HG03469 (cell line): ENCODE measurements around the gene RNF157.

Source experiments
- ATAC-seq: cut with Tn5 transposase; IDR thresholded peaks from one replicate; pipeline ENCODE4 v1.9.1; 2021; ENCODE audit warnings: mild to moderate bottlenecking, moderate library complexity, moderate number of reproducible peaks; ENCODE audit not compliant: unreplicated experiment

RNF157 gene

DNA sequence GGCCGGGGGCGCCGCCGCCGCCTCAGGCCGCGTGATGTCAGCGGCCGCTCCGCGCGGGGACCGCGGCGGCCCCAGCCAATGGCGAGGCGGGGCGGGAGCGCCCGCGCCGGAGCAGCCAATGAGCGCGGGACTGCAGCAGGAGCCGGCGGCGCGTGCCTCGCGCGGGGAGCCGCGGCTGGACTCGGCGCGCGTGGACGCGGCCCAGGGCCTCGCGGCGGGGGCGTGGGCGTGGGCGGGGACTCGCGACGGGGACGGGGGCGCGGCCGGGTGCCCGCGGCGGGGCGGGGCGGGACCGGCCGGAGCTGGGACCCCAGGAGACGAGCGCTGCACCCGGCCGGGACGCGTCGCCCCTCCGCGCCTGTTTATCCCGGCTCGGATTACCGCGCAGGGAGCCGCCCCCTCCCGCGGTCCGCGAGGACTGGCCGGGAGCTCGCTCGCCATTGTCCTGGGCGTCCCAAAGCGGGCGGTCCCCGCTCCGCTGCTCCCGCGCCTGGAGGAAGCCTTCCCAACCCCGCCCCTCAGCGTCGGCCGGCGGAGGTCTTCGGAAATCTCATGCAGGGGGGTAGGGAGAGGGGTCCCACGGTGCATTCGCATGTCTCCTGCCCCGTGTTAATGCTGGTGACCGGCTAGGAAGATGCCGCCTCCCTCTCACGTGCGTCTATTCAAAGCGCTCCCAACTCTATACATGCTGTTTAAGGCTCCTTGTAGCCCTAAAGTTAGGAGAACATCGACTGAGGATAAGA lies at the start of gene RNF157:
TSS of gene RNF157 (minus strand) at position 33 of the 743 bp plus-strand sequence. CDS start 253 bp downstream, outside the sequence.
- ATAC-seq: no peak

GRCh38 chr17:76281573-76282371 lies 41.5 kb upstream of the RNF157 start:
- ATAC-seq: no peak

DNA sequence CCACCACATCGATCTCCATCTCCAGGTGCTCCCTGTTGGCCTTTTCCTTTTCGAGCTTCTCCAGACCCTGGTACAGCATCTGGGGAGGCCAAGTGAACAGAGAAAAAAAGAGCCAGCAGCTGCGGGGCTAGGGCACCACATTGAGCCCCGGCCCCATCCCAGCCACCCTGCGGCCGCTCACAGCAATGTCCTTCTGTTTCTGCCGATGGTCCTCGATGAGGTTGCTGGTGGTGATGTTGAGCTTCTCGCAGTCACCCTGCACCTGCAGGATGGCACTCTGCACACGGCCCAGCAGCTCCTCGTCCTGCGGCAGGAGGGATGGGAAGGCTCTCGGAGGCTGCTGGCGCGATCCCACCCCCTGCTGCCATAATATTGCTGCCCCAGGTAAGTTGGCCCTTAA lies 40.4 kb upstream of the RNF157 start:
- ATAC-seq: no peak

GRCh38 chr17:76279742-76280287 lies 39.5 kb upstream of the RNF157 start:
- no peak for ATAC-seq

DNA sequence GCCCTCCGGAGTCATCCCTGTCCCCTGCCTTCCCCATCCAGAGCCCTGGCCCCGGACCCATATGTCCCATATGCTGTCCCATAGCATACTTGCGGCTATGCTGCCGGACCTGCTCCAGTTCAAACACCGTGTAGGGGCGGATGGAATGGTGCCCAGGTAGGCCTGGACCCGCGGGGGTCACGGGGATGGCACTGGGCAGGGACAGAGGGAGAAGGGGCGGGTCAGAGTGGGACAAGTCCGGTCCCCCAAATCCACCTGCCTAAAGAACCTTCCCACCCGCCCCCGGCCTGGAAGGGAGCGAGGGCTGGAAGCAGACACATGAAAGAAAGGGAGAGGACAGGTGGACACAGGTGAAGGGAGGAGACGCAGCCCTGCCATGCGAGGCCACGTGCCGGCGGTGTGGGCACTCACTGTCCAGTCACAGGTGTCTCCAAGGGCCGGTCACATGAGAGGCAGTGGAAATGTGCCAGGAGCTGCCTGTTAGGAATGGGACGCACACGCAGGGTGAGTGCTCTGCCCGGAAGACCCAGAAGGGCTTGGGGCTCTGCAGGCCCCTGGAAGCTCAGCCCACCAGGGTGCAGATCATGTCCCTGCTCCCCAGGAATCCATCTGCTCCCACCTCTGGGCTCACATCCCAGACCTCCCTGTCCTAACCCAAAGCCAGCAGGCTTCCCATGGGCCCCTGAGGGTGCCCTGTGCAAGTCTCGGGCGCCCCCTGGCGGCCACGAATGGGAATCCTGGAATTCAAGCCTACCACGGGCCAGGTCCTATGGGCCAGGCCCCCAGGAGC lies 38.9 kb upstream of the RNF157 start:
- no peak for ATAC-seq

GRCh38 chr17:76278268-76278908 lies 38.1 kb upstream of the RNF157 start:
- no peak for ATAC-seq

- ATAC-seq: no peak
Observed at GRCh38 chr17:76277300-76278267, 37.3 kb upstream of the RNF157 start.

GRCh38 chr17:76276461-76277299 lies 36.4 kb upstream of the RNF157 start:
- no peak for ATAC-seq

- ATAC-seq: no peak
Observed at GRCh38 chr17:76276069-76276431, 35.8 kb upstream of the RNF157 start.

DNA sequence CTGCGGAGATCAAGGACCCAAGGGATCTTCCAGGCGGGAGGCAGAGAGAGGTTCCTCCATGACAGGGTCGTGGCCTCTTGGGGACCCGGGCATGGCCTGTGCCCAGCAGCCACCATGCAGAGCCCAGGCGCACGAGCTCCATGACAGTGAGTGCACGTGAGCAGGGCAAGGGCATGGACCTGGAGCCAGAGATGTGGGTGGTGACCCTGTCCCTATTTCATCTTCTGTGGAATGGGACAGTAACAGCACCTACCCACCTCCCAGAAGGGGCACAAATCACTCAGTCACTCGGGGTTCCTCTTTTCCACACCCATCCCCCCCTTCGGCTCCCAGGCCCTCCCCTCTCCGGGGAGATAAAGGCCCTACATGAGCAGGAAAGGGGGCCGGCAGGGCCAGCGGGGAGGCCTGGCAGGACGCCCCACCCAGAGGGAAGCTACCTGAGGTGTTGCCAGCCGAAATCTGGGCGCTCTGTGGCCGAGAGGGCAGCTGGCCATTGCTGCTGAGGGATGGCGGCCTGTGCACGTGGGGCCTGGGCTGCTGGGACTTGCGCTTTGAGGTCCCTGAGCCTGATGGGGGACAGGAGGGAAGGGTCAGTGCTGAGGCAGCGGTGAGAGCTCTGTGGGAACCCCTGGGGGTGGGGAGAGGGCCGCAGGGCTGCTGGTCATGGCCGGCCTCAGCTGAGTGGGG lies 35.2 kb upstream of the RNF157 start:
- ATAC-seq: no peak

- no peak for ATAC-seq
Observed at GRCh38 chr17:76274112-76274956, 34.0 kb upstream of the RNF157 start.

DNA sequence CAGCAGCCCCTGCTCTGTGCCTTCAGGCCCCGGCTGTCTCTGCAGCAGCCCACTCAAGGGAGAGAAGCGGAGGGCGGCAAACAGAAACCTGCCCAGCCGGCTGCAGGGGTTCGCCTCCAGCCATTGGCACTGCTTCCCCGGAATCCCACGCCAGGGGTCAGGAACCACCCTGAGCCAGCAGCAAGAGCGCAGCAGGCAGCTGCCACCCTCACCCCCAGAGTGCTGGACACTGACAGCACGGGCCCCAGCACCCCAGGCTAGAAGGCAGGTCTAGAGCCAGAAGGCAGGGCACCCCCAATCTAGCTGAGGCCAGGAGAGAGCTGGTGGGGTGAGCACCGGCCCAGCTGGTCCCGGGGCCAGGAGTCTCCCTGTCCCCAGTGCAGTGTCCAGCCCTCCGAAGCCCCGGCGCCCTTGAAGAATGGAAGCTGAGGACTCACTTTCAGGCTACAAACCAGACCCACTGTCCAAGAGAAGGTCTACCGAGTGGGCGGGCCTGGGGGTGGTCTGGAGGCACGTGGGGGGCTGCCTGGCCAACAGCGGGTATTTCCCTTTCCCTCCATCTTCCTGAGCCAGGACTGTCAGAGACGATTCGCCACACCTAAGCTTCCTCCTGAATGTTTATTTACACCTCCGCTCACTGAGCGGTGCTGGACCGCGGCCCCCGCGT lies 33.3 kb upstream of the RNF157 start:
- ATAC-seq: no peak

DNA sequence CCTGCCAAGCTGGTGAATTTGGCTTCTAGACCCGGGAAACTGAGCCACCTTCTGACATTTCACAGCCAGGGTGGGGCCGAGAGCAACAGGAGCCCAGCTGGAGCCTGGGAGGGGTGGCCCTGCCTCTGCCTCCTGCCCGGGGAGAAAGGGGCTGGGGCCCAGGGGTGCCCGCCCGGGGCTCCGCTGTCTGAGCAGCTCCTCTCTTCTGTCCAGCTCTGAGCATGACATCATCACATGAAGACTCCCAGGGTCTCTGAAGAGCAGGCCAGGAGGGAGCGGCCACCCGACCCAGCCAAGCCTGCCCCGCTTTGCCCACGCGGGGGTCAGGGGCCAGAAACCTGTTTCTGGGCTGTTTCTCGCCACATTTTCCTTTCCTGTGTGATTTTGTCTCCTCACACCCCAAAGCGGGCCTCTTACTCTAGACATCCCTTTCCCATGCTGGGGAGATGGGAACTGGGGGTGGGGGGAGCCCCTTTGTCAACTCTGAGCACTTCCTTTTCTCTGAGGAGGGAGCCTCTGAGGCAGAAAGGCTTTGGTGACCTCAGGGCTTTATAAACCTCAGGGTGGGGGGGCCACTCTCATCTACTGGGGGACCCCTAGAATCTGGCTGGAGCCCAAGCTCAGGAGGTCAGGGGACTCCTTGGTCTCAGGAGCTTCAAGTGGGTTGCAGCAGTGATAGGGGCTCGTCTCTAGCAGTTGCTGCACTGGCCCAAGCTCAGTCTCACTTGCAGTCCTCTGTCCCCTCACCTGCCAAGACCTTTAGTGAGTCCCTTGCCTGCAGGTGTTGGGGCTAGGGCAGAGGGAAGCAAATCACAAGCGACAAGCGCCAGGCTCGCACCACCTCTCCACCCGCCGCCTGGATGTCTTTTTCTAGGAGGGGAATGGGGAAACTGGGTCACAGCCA lies 32.5 kb upstream of the RNF157 start:
- no peak for ATAC-seq

DNA sequence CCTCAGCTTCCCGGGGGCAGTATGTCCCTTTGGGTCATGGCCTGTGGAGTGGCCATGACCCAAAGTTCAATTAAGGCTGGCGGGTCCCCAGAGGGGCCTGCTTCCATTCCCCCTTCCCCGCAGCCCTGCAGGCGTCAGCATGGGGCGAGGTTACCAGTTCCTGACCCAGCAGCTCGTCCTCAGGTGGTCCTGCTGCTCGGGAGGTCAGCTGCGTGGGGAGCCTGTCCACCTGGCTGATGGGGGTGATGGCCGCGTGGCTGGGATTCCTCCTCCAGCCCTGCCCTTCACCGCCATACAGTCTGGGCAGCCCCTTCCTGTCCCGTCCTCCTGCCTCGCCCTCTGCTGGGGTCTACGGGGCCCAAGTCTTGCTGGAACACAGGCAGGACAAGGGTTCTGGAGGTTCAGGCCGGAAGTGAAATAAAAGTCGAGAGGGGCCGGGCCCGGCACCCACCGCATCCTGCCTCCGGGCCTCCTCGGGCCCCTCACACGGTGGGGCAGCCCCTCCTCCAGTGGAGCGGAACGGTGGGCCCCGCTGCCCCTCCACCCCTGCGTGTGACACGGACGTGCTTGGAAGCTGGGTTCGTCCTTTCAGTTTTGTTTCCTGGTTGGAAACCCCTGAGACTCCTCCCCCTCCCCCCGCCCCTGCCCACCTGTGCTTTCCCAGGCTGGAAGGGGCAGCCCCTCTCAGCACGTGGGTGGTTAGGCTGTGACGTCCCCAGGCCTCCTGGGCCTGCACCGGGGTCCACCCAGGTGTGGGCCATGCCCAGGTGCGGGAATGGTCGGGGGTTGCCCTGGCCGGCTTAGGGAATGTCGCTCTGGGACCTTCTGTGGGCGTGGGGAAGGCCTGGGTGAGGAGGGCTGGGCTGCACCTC lies 31.6 kb upstream of the RNF157 start:
- no peak for ATAC-seq
